ENCODE measurements around the gene SLC25A13.

Gene SLC25A13

DNA sequence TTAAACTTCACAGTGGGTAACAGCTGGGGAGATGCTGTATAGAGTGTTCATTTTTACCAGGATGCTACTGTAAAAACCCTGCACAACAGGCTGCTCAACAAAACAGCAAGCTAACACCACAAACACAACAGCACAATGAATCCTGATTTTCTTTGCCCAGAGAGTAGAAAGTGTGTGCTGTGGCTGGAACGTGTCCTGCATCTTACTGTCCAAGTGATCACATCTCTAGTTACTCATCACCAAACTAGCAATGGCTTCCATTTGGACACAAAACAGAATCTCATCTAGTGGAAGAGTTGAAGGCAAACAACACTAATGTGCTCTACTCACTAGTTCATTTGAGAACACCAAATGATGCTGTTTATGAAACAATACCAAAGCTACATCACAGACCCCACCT, 121.2 kb downstream of the SLC25A13 start:
- no peak for TF ChIP-seq ZFX (IDR thresholded peaks at IDR 0.05)
- TF ChIP-seq, protein P1, sequence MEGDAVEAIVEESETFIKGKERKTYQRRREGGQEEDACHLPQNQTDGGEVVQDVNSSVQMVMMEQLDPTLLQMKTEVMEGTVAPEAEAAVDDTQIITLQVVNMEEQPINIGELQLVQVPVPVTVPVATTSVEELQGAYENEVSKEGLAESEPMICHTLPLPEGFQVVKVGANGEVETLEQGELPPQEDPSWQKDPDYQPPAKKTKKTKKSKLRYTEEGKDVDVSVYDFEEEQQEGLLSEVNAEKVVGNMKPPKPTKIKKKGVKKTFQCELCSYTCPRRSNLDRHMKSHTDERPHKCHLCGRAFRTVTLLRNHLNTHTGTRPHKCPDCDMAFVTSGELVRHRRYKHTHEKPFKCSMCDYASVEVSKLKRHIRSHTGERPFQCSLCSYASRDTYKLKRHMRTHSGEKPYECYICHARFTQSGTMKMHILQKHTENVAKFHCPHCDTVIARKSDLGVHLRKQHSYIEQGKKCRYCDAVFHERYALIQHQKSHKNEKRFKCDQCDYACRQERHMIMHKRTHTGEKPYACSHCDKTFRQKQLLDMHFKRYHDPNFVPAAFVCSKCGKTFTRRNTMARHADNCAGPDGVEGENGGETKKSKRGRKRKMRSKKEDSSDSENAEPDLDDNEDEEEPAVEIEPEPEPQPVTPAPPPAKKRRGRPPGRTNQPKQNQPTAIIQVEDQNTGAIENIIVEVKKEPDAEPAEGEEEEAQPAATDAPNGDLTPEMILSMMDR (conservative IDR thresholded peaks at IDR 0.05), result no peak
- H3K27ac ChIP-seq, result no peak overlapping the region

DNA sequence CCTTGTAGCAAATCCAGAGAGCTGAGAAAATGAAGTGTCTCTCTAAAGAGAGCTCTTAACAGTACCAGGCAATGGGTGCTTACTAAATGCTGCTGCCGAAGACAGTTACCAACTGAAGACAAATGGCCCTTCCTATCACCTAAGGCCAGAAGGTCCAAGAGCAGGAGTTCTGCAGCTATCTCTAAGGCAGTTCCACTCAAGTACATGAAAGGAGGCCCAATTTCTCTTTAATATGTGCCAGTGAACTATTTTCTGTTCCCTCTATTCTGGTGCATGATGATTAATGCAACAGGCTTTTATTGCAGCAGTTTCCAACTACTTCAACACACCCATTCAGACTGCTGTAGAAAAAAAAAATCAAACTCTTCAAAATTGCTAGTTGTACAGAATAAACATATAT, 122.5 kb downstream of the SLC25A13 start:
- TF ChIP-seq ZFX (IDR thresholded peaks at IDR 0.05), result no peak
- no peak overlapping the region for H3K27ac ChIP-seq

DNA sequence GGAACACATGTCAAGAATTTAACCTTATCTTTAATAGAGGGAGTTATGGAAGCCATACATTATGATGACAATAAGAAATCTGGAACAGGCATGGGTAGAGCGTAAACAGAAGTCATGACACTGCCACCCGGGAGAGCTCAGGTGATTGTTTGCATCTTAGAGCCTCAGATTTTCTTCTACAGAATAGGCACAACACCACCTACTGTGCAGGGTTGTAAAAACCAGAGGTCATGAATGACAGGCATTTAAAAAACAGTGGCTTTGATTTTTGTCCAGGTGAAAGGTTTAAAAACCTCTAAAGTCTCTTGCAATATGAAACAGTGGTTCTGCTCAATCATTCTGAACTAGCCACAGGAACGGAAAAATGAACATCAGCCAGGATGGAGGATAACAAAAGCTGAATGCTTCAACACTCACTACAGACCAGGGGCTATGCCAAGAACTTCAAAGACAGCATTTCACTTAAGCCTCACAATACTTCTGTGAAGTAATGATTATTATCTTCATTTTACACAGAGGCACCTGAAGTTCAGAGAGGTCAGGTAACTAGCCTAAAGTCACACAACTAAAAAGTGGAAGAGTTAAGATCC, 123.8 kb downstream of the SLC25A13 start:
- no peak for TF ChIP-seq ZFX (IDR thresholded peaks at IDR 0.05)
- TF ChIP-seq, protein P1 (conservative IDR thresholded peaks at IDR 0.05), result no peak; the same call in 1 of the 2 replicates
- H3K27ac ChIP-seq, result no peak overlapping the region

DNA sequence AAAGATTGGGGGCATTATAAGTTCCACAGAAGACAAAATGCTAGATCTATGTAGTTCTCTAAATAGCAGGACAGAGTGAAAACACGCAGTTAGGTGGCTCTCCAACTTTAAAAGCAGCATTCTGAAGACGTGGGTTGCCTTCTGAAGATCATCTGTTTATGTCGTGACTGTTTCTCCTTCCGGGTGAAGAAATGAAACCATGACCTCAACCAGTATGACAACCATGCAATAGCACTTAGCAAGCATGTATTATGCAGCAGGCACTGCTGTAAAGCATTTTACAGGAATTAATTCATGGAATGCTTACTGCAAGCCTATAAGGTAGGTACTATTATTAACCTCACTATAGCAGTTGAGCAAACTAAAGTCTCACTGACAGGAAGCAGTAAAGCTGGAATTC, 125.2 kb downstream of the SLC25A13 start:
- no peak for TF ChIP-seq ZFX (IDR thresholded peaks at IDR 0.05)
- TF ChIP-seq, protein P1 (conservative IDR thresholded peaks at IDR 0.05), result no peak
- H3K27ac ChIP-seq, result no peak overlapping the region

DNA sequence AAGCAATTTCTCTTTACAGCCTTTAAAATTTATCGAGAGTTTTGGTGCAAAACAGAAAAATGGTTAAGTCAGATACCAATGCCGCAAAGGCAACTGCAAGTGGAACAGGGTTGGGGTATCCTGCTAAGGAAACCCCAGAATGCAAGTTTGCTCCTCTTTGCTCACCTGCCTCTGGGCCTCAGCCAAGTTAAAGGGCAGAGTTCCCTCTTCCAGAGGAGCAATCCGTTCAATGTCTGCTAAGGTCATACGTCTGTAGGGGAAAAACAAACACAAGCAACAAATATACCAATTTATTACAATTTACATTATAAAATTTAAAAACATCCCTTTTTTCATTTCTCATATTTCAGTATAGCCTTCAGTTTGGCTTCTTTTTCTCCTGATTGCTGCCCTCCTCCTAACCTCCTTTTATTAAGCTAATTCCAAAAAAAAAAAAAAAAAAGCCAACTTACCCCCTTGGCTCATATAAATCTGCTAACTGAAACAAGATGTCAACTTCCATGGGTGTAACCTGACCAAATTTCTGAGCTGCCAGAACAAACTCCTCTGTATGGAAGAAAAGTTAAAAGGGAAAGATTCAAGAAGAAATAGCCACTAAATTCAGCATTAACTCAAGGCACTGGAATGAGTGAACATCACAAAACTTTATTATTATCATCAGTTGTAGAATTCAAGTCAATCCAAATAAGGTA, 132.6 kb downstream of the SLC25A13 start:
- no peak overlapping the region for H3K27ac ChIP-seq
- TF ChIP-seq, protein P1 (conservative IDR thresholded peaks at IDR 0.05), result no peak
- TF ChIP-seq ZFX (IDR thresholded peaks at IDR 0.05), result no peak

DNA sequence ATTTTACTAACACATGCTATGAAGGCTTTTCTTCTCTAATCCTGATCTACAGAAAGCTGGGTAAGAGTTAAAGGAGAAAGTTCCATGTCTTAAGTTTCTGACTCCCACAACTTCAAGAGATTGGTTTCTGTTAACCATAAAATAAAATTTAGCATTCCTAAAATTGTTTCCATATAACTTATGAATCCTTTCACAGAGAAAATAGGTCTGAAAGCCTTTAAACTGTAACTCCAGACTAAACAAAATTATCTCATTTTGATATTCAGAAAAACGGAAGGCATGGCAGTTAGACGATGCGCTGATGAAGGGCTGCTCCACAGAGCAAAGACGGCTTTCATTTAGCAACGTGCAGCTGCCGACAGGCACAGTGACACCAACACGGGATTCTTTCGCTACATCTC, 133.3 kb downstream of the SLC25A13 start:
- no peak overlapping the region for H3K27ac ChIP-seq
- TF ChIP-seq ZFX (IDR thresholded peaks at IDR 0.05), result no peak
- TF ChIP-seq, protein P1 (conservative IDR thresholded peaks at IDR 0.05), result no peak

DNA sequence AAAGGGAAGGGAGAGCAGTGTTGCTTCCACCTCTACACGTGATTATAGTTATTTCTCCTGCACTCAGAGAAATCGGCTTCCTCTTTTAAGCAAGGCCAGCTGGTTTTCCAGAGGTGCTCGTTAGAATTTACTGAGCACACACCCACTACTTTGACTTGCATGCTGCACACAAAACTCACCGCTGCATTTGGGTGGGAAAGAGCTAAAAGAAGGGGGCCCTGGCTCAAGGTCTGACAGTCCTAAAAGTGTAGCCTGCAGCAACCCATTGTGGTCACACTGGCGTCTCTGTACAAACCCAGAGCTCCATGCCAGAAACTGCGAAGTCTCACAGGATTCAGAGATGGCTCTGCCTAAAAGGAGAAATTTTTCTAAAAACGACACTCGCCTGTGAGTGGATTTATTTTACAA, 133.7 kb downstream of the SLC25A13 start:
- TF ChIP-seq, protein P1 (conservative IDR thresholded peaks at IDR 0.05), result no peak
- no peak for TF ChIP-seq ZFX (IDR thresholded peaks at IDR 0.05)
- H3K27ac ChIP-seq, result no peak overlapping the region

DNA sequence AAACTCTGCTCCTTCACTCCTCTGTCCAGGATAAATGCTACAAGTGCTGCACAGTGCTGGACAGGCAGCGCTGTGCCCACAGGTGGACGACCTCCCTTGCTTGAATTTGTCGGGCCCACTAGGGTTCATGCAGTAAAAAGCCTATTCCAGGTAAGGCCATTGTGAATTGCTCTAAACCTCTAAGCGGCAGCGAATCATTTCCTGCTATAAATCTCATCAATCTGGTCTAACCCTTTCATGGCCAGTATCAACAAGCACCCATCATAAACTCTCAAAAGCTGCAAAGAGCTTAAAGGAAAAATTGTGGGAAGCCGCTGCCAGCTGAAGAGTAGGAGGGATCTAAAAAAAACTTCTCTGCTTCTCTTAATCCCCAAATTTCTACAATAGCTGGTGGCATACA, 134.2 kb downstream of the SLC25A13 start:
- TF ChIP-seq ZFX (IDR thresholded peaks at IDR 0.05), result no peak
- TF ChIP-seq, protein P1 (conservative IDR thresholded peaks at IDR 0.05), result no peak

More for the DNA sequence above, 134.2 kb downstream of the SLC25A13 start:
- H3K27ac ChIP-seq, result no peak overlapping the region
